Vagina (tissue), 2 donors: ENCODE data around the gene ARID4B.
"Not testable (repeated sequence)": the region's sequence is repeated elsewhere in the genome, so short reads cannot be mapped to it uniquely, and the experiment has no call there.

Experiments
- POLR2A ChIP-seq, 2 donors: fragments of 450-650 bp; IDR thresholded peaks; one replicate each; pipeline ENCODE4 v1.6.1; 2017; ENCODE audit warnings: antibody characterized with exemption in 2 of 2, mild to moderate bottlenecking in 2 of 2, moderate library complexity in 2 of 2
- POLR2AphosphoS5 ChIP-seq, 2 donors: sonication (generic); formaldehyde crosslinking; IDR thresholded peaks; one replicate each; pipeline ENCODE4 v1.9.0; 2017; ENCODE audit warnings: antibody characterized with exemption in 2 of 2, mild to moderate bottlenecking in 2 of 2, low read depth in 1 of 2; ENCODE audit not compliant: insufficient read depth in 1 of 2
- TF ChIP-seq, protein P1 (sequence below), 3 experiments: fragments of 450-650 bp in 2 of 3; fragments of 200-600 bp in 1 of 3; sonication (generic) in 1 of 3; IDR thresholded peaks; one replicate each; pipeline ENCODE4 v1.5.1; 2017 to 2019; ENCODE audit warnings: antibody characterized with exemption in 3 of 3, mild to moderate bottlenecking in 2 of 3, moderate library complexity in 2 of 3

DNA sequence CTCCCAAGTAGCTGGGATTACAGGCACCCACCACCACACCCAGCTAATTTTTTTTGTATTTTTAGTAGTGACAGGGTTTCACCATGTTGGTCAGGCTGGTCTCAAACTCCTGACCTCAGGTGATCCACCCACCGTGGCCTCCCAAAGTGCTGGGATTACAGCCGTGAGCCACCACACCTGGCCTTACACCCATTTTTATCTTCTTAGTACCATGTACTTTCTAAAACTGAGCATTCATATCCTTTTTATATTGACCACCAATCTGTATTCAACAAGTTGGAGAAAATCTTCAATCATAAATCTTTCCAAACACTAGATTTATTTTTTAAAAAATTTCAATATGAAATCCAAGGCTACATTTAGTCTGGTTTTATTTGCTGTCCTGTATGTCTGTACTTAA lies 113.0 kb downstream of the ARID4B start:
- TF ChIP-seq, protein P1, sequence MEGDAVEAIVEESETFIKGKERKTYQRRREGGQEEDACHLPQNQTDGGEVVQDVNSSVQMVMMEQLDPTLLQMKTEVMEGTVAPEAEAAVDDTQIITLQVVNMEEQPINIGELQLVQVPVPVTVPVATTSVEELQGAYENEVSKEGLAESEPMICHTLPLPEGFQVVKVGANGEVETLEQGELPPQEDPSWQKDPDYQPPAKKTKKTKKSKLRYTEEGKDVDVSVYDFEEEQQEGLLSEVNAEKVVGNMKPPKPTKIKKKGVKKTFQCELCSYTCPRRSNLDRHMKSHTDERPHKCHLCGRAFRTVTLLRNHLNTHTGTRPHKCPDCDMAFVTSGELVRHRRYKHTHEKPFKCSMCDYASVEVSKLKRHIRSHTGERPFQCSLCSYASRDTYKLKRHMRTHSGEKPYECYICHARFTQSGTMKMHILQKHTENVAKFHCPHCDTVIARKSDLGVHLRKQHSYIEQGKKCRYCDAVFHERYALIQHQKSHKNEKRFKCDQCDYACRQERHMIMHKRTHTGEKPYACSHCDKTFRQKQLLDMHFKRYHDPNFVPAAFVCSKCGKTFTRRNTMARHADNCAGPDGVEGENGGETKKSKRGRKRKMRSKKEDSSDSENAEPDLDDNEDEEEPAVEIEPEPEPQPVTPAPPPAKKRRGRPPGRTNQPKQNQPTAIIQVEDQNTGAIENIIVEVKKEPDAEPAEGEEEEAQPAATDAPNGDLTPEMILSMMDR (IDR thresholded peaks at IDR 0.05), result not testable (repeated sequence)
- TF ChIP-seq POLR2AphosphoS5 (IDR thresholded peaks at IDR 0.05; ENCODE audit: insufficient read depth in 1 of 2, low read depth in 1 of 2); POLR2A (IDR thresholded peaks at IDR 0.05): not testable (repeated sequence)
